Hepatocyte (in vitro differentiated cells): ENCODE results near the gene SPTBN5. TPM values are rescaled to one million over a fixed set of nuclear protein-coding genes. Genes with fewer than 3 reads are reported as not detected.

ENCODE experiments used
- DNase-seq: peaks from one replicate; pipeline ENCODE4 v3.0.0-alpha.2; 2016; ENCODE audit warnings: low spot score
- H2AFZ ChIP-seq: fragments of 200-600 bp; sonication (generic); 2 replicates; pipeline ENCODE4 v1.6.0; 2016; ENCODE audit warnings: antibody characterized with exemption, mild to moderate bottlenecking
- H3K27ac ChIP-seq: fragments of 200-600 bp; sonication (generic); 2 replicates; pipeline ENCODE4 v1.5.1; 2016; ENCODE audit warnings: mild to moderate bottlenecking
- H3K27me3 ChIP-seq: fragments of 200-600 bp; sonication (generic); 2 replicates; pipeline ENCODE4 v1.6.1; 2016
- H3K36me3 ChIP-seq: fragments of 200-600 bp; sonication (generic); replicated peaks from 2 replicates; pipeline ENCODE4 v1.5.1; 2016; ENCODE audit warnings: low read depth; ENCODE audit not compliant: insufficient read depth
- H3K4me1 ChIP-seq: fragments of 200-600 bp; sonication (generic); 2 replicates; pipeline ENCODE4 v1.5.1; 2016; ENCODE audit warnings: mild to moderate bottlenecking, moderate library complexity; ENCODE audit not compliant: insufficient read depth
- H3K4me2 ChIP-seq: fragments of 200-600 bp; sonication (generic); 2 replicates; pipeline ENCODE4 v1.6.0; 2016
- H3K4me3 ChIP-seq: fragments of 200-600 bp; sonication (generic); 2 replicates; pipeline ENCODE4 v1.5.1; 2016; ENCODE audit warnings: mild to moderate bottlenecking
- H3K79me2 ChIP-seq: fragments of 200-600 bp; sonication (generic); 2 replicates; pipeline ENCODE4 v1.6.0; 2017; ENCODE audit warnings: mild to moderate bottlenecking
- H3K9me2 ChIP-seq: fragments of 200-600 bp; sonication (generic); replicated peaks from 2 replicates; pipeline ENCODE4 v1.6.0; 2017; ENCODE audit warnings: mild to moderate bottlenecking; ENCODE audit not compliant: insufficient read depth
- H3K9me3 ChIP-seq: fragments of 200-600 bp; sonication (generic); 2 replicates; pipeline ENCODE4 v1.5.1; 2016; ENCODE audit warnings: low read depth, mild to moderate bottlenecking
- H4K20me1 ChIP-seq: fragments of 200-600 bp; sonication (generic); 2 replicates; pipeline ENCODE4 v1.6.0; 2016; ENCODE audit warnings: mild to moderate bottlenecking; ENCODE audit not compliant: insufficient read depth, poor library complexity, severe bottlenecking
- EZH2 ChIP-seq: fragments of 200-600 bp; sonication (generic); IDR thresholded peaks from 2 replicates; pipeline ENCODE4 v1.6.1; 2016; ENCODE audit warnings: antibody characterized with exemption, mild to moderate bottlenecking, borderline replicate concordance
- EZH2phosphoT487 ChIP-seq: fragments of 200-600 bp; sonication (generic); IDR thresholded peaks from one replicate; pipeline ENCODE4 v1.6.1; 2018; ENCODE audit warnings: antibody characterized with exemption, mild to moderate bottlenecking, low read depth, moderate library complexity; ENCODE audit not compliant: unreplicated experiment, severe bottlenecking
- WGBS: methylation state at CpG from one replicate; pipeline ENCODE4 v1.1.6; 2016; ENCODE audit warnings: low lambda C conversion rate; ENCODE audit errors: missing lambda C conversion rate; 5-methylcytosine and 5-hydroxymethylcytosine counted together
- polyA plus RNA-seq: library from polyadenylated mRNA; unstranded; fragments of >200 nt; fragmentation: Nextera tagmentation; extraction: Ambion mirVana; gene quantifications from 2 replicates; pipeline ENCODE4 v1.2.1, GENCODE V29; 2016
- total RNA-seq: library from RNA; depleted of rRNA; stranded (reverse); fragments of >200 nt; gene quantifications from 2 replicates; pipeline ENCODE4 v1.2.3, GENCODE V29; 2014
- TF ChIP-seq, protein P1 (sequence below): fragments of 200-600 bp; sonication (generic); IDR thresholded peaks from 2 replicates; pipeline ENCODE4 v1.5.1; 2016; ENCODE audit warnings: antibody characterized with exemption, mild to moderate bottlenecking; ENCODE audit not compliant: poor library complexity

SPTBN5 gene
- total and polyA plus RNA-seq, 2 experiments from 2014 or later, result 1.7 to 1.9 TPM

- no peak for TF ChIP-seq EZH2
- TF ChIP-seq EZH2phosphoT487, result no peak
- TF ChIP-seq, protein P1, sequence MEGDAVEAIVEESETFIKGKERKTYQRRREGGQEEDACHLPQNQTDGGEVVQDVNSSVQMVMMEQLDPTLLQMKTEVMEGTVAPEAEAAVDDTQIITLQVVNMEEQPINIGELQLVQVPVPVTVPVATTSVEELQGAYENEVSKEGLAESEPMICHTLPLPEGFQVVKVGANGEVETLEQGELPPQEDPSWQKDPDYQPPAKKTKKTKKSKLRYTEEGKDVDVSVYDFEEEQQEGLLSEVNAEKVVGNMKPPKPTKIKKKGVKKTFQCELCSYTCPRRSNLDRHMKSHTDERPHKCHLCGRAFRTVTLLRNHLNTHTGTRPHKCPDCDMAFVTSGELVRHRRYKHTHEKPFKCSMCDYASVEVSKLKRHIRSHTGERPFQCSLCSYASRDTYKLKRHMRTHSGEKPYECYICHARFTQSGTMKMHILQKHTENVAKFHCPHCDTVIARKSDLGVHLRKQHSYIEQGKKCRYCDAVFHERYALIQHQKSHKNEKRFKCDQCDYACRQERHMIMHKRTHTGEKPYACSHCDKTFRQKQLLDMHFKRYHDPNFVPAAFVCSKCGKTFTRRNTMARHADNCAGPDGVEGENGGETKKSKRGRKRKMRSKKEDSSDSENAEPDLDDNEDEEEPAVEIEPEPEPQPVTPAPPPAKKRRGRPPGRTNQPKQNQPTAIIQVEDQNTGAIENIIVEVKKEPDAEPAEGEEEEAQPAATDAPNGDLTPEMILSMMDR, result no peak
- 89% methylated on average over 8 of the region's 8 CpGs for WGBS
- H3K79me2 ChIP-seq, result no peaks in the 10 kb centered on the region
- no peak overlapping the region for H2AFZ ChIP-seq
- no peaks in the 10 kb centered on the region for H3K27me3 ChIP-seq
- H3K27ac ChIP-seq, result no peak overlapping the region
- DNase-seq, result no peak
- no peaks in the 10 kb centered on the region for H3K9me2 ChIP-seq
- no peaks in the 10 kb centered on the region for H3K9me3 ChIP-seq
- no peak overlapping the region for H3K4me3 ChIP-seq
- H3K4me1 ChIP-seq, result no peaks in the 10 kb centered on the region
- no peak overlapping the region for H3K4me2 ChIP-seq
- H3K36me3 ChIP-seq, result no peaks in the 10 kb centered on the region
- H4K20me1 ChIP-seq, result no peaks in the 10 kb centered on the region
These were observed 42.0 kb downstream of the SPTBN5 start for GRCh38 chr15:41851755-41852370.

DNA sequence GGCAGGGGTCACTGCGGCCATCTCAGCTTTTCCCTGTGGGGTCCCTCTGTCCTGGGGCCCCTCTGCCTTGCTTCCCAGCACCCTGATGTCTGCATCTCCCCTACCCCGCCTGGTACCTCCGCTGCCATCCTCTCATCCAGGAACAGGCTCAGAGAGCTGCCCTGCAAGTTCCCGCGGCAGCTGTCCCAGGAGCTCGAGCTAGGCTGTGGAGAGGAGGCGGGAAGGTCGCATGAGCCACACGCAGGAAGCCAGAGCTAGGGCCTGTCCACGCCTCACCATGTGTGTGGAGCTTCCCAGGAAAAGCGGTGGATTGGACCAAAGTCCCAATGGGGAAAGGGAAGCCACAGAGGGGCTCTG, 42.7 kb downstream of the SPTBN5 start:
- Histone ChIP-seq H3K4me1 (no peaks in the 10 kb centered on the region), H3K9me2 (no peaks in the 10 kb centered on the region), H3K27ac (no peak overlapping the region), H3K79me2 (no peaks in the 10 kb centered on the region), H3K9me3 (no peaks in the 10 kb centered on the region), H4K20me1 (no peaks in the 10 kb centered on the region), H2AFZ (no peak overlapping the region), H3K36me3 (no peaks in the 10 kb centered on the region), H3K27me3 (no peaks in the 10 kb centered on the region), H3K4me2 (no peak overlapping the region), H3K4me3 (no peak overlapping the region)
- no peak for DNase-seq
- WGBS, result 84% methylated on average over 11 of the region's 11 CpGs
- no peak for TF ChIP-seq EZH2phosphoT487
- TF ChIP-seq EZH2, result no peak
- TF ChIP-seq, protein P1, result no peak

- Histone ChIP-seq H3K4me2 (no peak overlapping the region), H3K36me3 (no peaks in the 10 kb centered on the region), H3K27ac (no peak overlapping the region), H3K9me3 (no peaks in the 10 kb centered on the region), H3K4me3 (no peak overlapping the region), H2AFZ (no peak overlapping the region), H3K9me2 (no peaks in the 10 kb centered on the region), H3K4me1 (no peaks in the 10 kb centered on the region), H4K20me1 (no peaks in the 10 kb centered on the region), H3K27me3 (no peaks in the 10 kb centered on the region), H3K79me2 (no peaks in the 10 kb centered on the region)
- no peak for DNase-seq
- no peak for TF ChIP-seq EZH2phosphoT487
- TF ChIP-seq, protein P1, result no peak
- no peak for TF ChIP-seq EZH2
- 90% methylated on average over 16 of the region's 16 CpGs for WGBS
These were observed 43.2 kb downstream of the SPTBN5 start for GRCh38 chr15:41850482-41851166.
